HG02610 (cell line): Measurements from ENCODE around the gene ZAR1.
A peak's percentile ranks its signal among the peaks of the same experiment; 100 is the strongest.

Experiments used
- ATAC-seq: cut with Tn5 transposase; IDR thresholded peaks from one replicate; pipeline ENCODE4 v1.9.1; 2021; ENCODE audit warnings: mild to moderate bottlenecking, moderate library complexity; ENCODE audit not compliant: unreplicated experiment

Gene ZAR1

GRCh38 chr4:48489683-48490011, 405 bp upstream of the ZAR1 start:
- no peak for ATAC-seq

DNA sequence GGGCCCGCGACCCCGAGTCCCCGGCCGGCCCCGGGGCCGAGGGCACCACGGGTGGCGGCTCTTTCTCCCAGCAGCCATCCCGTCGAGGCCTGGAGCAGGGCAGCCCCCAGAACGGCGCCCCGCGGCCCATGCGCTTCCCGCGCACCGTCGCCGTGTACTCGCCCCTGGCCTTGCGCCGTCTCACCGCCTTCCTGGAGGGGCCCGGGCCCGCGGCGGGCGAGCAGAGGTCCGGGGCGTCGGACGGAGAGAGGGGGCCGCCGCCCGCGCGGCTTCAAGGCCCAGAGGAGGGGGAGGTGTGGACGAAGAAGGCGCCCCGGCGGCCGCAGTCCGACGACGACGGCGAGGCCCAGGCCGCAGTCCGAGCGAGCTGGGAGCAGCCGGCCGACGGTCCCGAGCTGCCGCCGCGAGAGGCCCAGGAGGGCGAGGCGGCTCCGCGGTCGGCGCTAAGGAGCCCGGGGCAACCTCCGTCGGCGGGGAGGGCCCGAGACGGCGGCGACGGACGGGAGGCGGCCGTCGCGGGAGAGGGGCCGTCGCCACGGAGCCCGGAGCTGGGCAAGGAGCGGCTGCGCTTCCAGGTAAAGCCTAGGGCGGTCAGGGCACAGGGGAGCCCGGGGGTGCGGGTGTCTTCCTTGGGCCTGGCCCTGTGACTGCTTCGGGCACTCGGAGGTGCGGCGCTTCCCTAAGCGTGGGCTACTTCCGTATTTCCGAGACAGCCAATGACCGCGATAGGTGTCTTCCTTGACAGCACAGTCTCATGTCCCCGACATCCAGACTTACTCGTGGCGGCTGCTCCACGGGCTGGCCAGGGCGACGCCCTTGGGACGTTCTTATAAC, 845 bp downstream of the ZAR1 start:
- ATAC-seq = no peak

- ATAC-seq = no peak
Measured at GRCh38 chr4:48491514-48492176, 1.6 kb downstream of the ZAR1 start.

DNA sequence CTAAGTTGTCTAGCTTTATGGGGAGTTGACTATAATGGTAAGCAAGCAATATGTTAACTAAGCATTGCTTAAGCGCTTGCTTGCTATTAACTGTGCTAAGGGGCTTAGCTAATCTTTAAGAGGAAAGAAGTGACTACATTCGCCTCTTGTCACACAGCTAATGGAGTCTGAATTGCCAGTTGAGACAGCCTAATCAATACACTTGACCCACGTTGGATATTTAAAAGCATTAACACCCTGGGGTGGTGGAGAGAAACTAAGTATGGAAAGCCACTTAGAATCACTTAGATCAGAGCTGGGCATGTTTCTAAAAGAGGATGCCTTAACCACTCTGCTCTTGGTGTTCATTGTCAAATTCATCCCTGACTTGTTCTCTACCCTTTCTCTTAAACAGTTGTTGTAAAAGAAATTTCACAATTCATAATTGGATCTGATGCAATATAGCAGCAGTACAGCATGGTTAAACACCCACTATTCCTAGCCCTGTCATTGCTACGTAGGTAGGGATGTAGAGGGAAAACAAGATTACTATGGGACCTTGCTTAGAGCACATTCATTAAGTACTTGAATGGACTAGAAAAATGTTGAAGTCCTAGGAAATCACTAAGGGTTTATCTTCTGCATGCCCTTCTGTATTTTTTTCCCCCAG, 3.5 kb downstream of the ZAR1 start:
- ATAC-seq = no peak

- ATAC-seq = no peak
Measured at GRCh38 chr4:48495941-48496340, 5.9 kb downstream of the ZAR1 start.

DNA sequence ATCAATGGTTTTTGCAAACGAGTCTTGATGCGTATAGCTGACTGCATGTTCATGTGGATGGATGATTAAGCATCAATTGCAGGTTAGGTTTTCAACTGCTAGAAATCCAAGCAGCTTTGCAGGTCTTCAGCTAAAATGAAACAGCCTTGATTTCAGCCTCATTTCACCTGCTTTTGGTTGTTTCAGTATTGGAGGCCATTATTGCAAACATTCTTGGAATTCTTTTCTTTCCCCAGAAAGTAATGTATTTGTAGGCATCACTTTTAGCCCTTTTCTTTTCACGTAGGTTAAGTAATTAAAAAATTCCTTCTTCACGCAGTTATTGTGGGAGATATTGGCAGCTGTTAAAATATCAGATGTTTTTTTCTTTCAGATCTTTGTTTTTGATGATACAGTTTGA, 8.8 kb downstream of the ZAR1 start:
- ATAC-seq = no peak

DNA sequence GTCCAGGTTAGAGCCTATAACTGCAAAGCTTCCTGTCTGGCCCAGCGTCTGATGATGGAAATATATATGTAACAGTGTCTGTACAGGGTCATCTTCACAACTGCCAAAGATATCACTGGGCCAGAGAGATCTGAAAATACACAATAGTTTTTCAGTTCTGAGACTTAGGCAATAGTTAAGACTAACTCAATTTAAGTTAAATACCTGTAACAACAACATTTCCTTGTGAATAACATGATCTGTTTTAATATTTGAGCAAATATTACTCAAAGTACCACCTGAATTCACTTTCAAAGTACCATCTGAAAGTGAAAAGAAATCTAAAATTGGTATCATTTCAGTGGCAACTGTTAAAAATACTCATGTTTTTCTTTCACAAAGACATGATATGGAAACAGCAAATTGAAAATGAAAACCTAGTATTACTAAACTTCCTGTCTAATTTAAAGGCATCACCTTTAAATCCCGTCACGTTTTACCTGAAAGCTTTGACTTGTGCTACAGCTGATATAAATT, 9.6 kb downstream of the ZAR1 start:
- ATAC-seq = peak; percentile 75

GRCh38 chr4:48503233-48504025, 13.4 kb downstream of the ZAR1 start:
- ATAC-seq = no peak

GRCh38 chr4:48504026-48504330, 13.9 kb downstream of the ZAR1 start:
- no peak for ATAC-seq

GRCh38 chr4:48504352-48504751, 14.3 kb downstream of the ZAR1 start:
- ATAC-seq = no peak

GRCh38 chr4:48506716-48507115, 16.7 kb downstream of the ZAR1 start:
- ATAC-seq = no peak

- ATAC-seq = no peak
Measured at GRCh38 chr4:48509543-48509942, 19.5 kb downstream of the ZAR1 start.

GRCh38 chr4:48518143-48518542, 28.1 kb downstream of the ZAR1 start:
- ATAC-seq = no peak

- no peak for ATAC-seq
Measured at GRCh38 chr4:48526406-48526805, 36.4 kb downstream of the ZAR1 start.

- no peak for ATAC-seq
Measured at GRCh38 chr4:48538358-48538757, 48.3 kb downstream of the ZAR1 start.

GRCh38 chr4:48539597-48539996, 49.5 kb downstream of the ZAR1 start:
- no peak for ATAC-seq

DNA sequence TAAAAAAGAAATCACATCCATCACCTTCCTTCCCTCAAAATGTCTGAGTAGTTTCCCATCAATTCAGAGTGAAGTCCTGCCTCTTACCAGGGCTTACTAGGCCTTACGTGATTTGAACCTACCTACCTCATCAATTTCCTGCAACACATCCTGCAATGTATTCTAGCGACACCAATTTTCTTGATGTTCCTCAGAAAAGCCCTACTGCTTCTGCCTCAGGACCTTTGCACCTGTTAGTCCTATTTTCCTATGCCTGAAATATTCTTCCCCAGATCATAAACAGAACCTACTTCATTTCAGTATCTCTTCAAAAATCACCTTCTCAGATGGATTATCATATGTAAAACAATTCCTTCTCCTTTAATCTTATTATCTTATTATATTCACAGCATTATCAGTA, 52.8 kb downstream of the ZAR1 start:
- no peak for ATAC-seq

GRCh38 chr4:48543796-48544195, 53.7 kb downstream of the ZAR1 start:
- no peak for ATAC-seq
